ENCODE data around the gene NR0B2. TPM values are rescaled to one million over a fixed set of nuclear protein-coding genes. Genes with fewer than 3 reads are reported as not detected.

NR0B2 gene
- polyA plus RNA-seq, 1 experiment = not detected

GRCh38 chr1:26938659-26939025 is 24.9 kb upstream of the NR0B2 start:
- H3K27ac ChIP-seq (ENCODE audit: low read depth, low read length) = no peak overlapping the region
- no peaks in the 10 kb centered on the region for H3K27me3 ChIP-seq (ENCODE audit: control insufficient read depth, insufficient read depth, low read length)
- CTCF ChIA-PET = interaction anchor here (0.8 kb wide), 1 partner anchor 20 kb away, joined by 3 read pairs; no protein-coding TSS in a partner anchor
- no peaks in the 10 kb centered on the region for H3K9me3 ChIP-seq (ENCODE audit: control insufficient read depth, insufficient read depth, low read length)
- DNase-seq (ENCODE audit: low read depth, low spot score) = no peak
- POLR2A ChIA-PET = interaction anchor here (1.0 kb wide), 1 partner anchor 9 kb away, joined by 5 read pairs; no protein-coding TSS in a partner anchor
- TF ChIP-seq CTCF (IDR thresholded peaks at IDR 0.05; ENCODE audit: low read depth, low read length) = no peak
- H3K4me3 ChIP-seq (ENCODE audit: low read depth, low read length) = no peak overlapping the region

- Histone ChIP-seq H3K9me3 (ENCODE audit: control insufficient read depth, insufficient read depth, low read length) (no peaks in the 10 kb centered on the region), H3K4me3 (ENCODE audit: low read depth, low read length) (no peak overlapping the region), H3K27me3 (ENCODE audit: control insufficient read depth, insufficient read depth, low read length) (no peaks in the 10 kb centered on the region), H3K27ac (ENCODE audit: low read depth, low read length) (no peak overlapping the region)
- no peak for TF ChIP-seq CTCF (IDR thresholded peaks at IDR 0.05; ENCODE audit: low read depth, low read length)
- ChIA-PET POLR2A (interaction anchor here (0.6 to 1.0 kb wide), 2 partner anchors 9 to 216 kb away, joined by 3 to 5 read pairs; no protein-coding TSS in a partner anchor), CTCF (interaction anchor here (0.8 kb wide), 1 partner anchor 20 kb away, joined by 3 read pairs; no protein-coding TSS in a partner anchor)
- no peak for DNase-seq (ENCODE audit: low read depth, low spot score)
Measured at GRCh38 chr1:26938004-26938658, 24.4 kb upstream of the NR0B2 start.

GRCh38 chr1:26936823-26937222 is 23.0 kb upstream of the NR0B2 start:
- H3K4me3 ChIP-seq (ENCODE audit: low read depth, low read length) = no peak overlapping the region
- POLR2A ChIA-PET = no interaction called here
- CTCF ChIA-PET = interaction anchor here (0.7 kb wide), 1 partner anchor 110 kb away, joined by 3 read pairs; no protein-coding TSS in a partner anchor

GRCh38 chr1:26932531-26932930 is 18.8 kb upstream of the NR0B2 start:
- no peaks in the 10 kb centered on the region for H3K9me3 ChIP-seq (ENCODE audit: control insufficient read depth, insufficient read depth, low read length)
- no peak for DNase-seq (ENCODE audit: low read depth, low spot score)
- ChIA-PET POLR2A (no interaction called here), CTCF (no interaction called here)
- no peak for TF ChIP-seq CTCF (IDR thresholded peaks at IDR 0.05; ENCODE audit: low read depth, low read length)
- no peaks in the 10 kb centered on the region for H3K27me3 ChIP-seq (ENCODE audit: control insufficient read depth, insufficient read depth, low read length)
- H3K4me3 ChIP-seq (ENCODE audit: low read depth, low read length) = no peak overlapping the region
- no peak overlapping the region for H3K27ac ChIP-seq (ENCODE audit: low read depth, low read length)

More at GRCh38 chr1:26936823-26937222, 23.0 kb upstream of the NR0B2 start:
- no peak for DNase-seq (ENCODE audit: low read depth, low spot score)
- Histone ChIP-seq H3K9me3 (ENCODE audit: control insufficient read depth, insufficient read depth, low read length) (no peaks in the 10 kb centered on the region), H3K27ac (ENCODE audit: low read depth, low read length) (no peak overlapping the region), H3K27me3 (ENCODE audit: control insufficient read depth, insufficient read depth, low read length) (no peaks in the 10 kb centered on the region)
- TF ChIP-seq CTCF (IDR thresholded peaks at IDR 0.05; ENCODE audit: low read depth, low read length) = no peak

- Histone ChIP-seq H3K27ac (ENCODE audit: low read depth, low read length) (no peak overlapping the region), H3K4me3 (ENCODE audit: low read depth, low read length) (no peak overlapping the region), H3K9me3 (ENCODE audit: control insufficient read depth, insufficient read depth, low read length) (peaks cover 3% of the 10 kb centered on the region; the same call in 1 of the 2 replicates), H3K27me3 (ENCODE audit: control insufficient read depth, insufficient read depth, low read length) (no peaks in the 10 kb centered on the region)
- POLR2A ChIA-PET = interaction anchor here (0.6 to 1.0 kb wide), 2 partner anchors 21 to 23 kb away, joined by 3 read pairs; partner anchors contain the start of gene GPATCH3
- no peak for TF ChIP-seq CTCF (IDR thresholded peaks at IDR 0.05; ENCODE audit: low read depth, low read length)
- DNase-seq (ENCODE audit: low read depth, low spot score) = no peak
- CTCF ChIA-PET = interaction anchor here (0.9 kb wide), 1 partner anchor 37 kb away, joined by 3 read pairs; no protein-coding TSS in a partner anchor
Measured at GRCh38 chr1:26923711-26924110, 9.9 kb upstream of the NR0B2 start.

Measured in AG04450 (cell line).